NT2/D1 (cell line): Measurements from ENCODE around the gene TIAM1.
"Not testable (repeated sequence)": the region's sequence is repeated elsewhere in the genome, so short reads cannot be mapped to it uniquely, and the experiment has no call there.

Experiments used
- DNase-seq: peaks from one replicate; pipeline ENCODE4 v3.0.0-alpha.2; 2011; ENCODE audit warnings: low read depth, low spot score
- H3K27me3 ChIP-seq: 2 replicates; pipeline ENCODE4 v1.6.0; 2011; ENCODE audit warnings: mild to moderate bottlenecking; ENCODE audit not compliant: insufficient read length, insufficient read depth
- H3K36me3 ChIP-seq: 2 replicates; pipeline ENCODE4 v1.6.1; 2011; ENCODE audit warnings: mild to moderate bottlenecking, low read length, mixed read lengths; ENCODE audit not compliant: insufficient read depth, insufficient read length
- H3K4me1 ChIP-seq: 2 replicates; pipeline ENCODE4 v1.5.1; 2011; ENCODE audit not compliant: insufficient read depth, insufficient read length
- H3K4me3 ChIP-seq: 2 replicates; pipeline ENCODE4 v1.5.1; 2011; ENCODE audit warnings: low read depth; ENCODE audit not compliant: insufficient read length
- H3K9ac ChIP-seq: 2 replicates; pipeline ENCODE4 v1.6.0; 2011; ENCODE audit warnings: low read depth; ENCODE audit not compliant: insufficient read length
- H3K9me3 ChIP-seq: 2 replicates; pipeline ENCODE4 v1.5.1; 2011; ENCODE audit warnings: mild to moderate bottlenecking, low read length; ENCODE audit not compliant: insufficient read depth
- SUZ12 ChIP-seq: IDR thresholded peaks from 2 replicates; pipeline ENCODE4 v1.6.1; 2011; ENCODE audit not compliant: insufficient read length, insufficient read depth; ENCODE audit errors: extremely low read depth
- YY1 ChIP-seq: IDR thresholded peaks from 2 replicates; pipeline ENCODE4 v1.6.1; 2011; ENCODE audit not compliant: insufficient read length, insufficient read depth
- ZNF274 ChIP-seq: IDR thresholded peaks from 2 replicates; pipeline ENCODE4 v1.6.1; 2011; ENCODE audit warnings: mild to moderate bottlenecking, low read depth, low read length

The TIAM1 gene

GRCh38 chr21:31235671-31236450 lies 108.2 kb downstream of the TIAM1 start:
- Histone ChIP-seq H3K4me1 (no peaks in the 10 kb centered on the region), H3K27me3 (no peaks in the 10 kb centered on the region), H3K4me3 (no peak overlapping the region), H3K9ac (no peak overlapping the region), H3K36me3 (peaks cover 23% of the 10 kb centered on the region), H3K9me3 (peaks cover 12% of the 10 kb centered on the region)
- no peak for DNase-seq
- TF ChIP-seq SUZ12 (no peak), ZNF274 (no peak), YY1 (no peak)

- no peaks in the 10 kb centered on the region for H3K4me1 ChIP-seq
- H3K9me3 ChIP-seq, result peaks cover 3% of the 10 kb centered on the region
- no peaks in the 10 kb centered on the region for H3K27me3 ChIP-seq
- TF ChIP-seq YY1 (no peak), ZNF274 (no peak), SUZ12 (no peak)
- H3K36me3 ChIP-seq, result peaks cover 18% of the 10 kb centered on the region
- H3K4me3 ChIP-seq, result no peak overlapping the region
- H3K9ac ChIP-seq, result no peak overlapping the region
- DNase-seq, result no peak
Observed at GRCh38 chr21:31234936-31235335, 109.1 kb downstream of the TIAM1 start.

GRCh38 chr21:31233711-31234110 lies 110.3 kb downstream of the TIAM1 start:
- TF ChIP-seq ZNF274 (no peak), SUZ12 (no peak), YY1 (no peak)
- no peak overlapping the region for H3K4me3 ChIP-seq
- H3K27me3 ChIP-seq, result no peaks in the 10 kb centered on the region
- H3K36me3 ChIP-seq, result peaks cover 18% of the 10 kb centered on the region
- H3K4me1 ChIP-seq, result no peaks in the 10 kb centered on the region
- no peak for DNase-seq
- no peaks in the 10 kb centered on the region for H3K9me3 ChIP-seq
- no peak overlapping the region for H3K9ac ChIP-seq

- peaks cover 18% of the 10 kb centered on the region for H3K36me3 ChIP-seq
- no peak for TF ChIP-seq SUZ12
- TF ChIP-seq YY1, result no peak
- no peak for TF ChIP-seq ZNF274
- DNase-seq, result no peak
Observed at GRCh38 chr21:31232344-31232743, 111.7 kb downstream of the TIAM1 start.

GRCh38 chr21:31230937-31231336 lies 113.1 kb downstream of the TIAM1 start:
- no peaks in the 10 kb centered on the region for H3K4me1 ChIP-seq
- peaks cover 14% of the 10 kb centered on the region for H3K36me3 ChIP-seq

More at GRCh38 chr21:31232344-31232743, 111.7 kb downstream of the TIAM1 start:
- Histone ChIP-seq H3K4me3 (no peak overlapping the region), H3K27me3 (no peaks in the 10 kb centered on the region), H3K9ac (no peak overlapping the region), H3K9me3 (no peaks in the 10 kb centered on the region), H3K4me1 (no peaks in the 10 kb centered on the region)

GRCh38 chr21:31228723-31229122 lies 115.3 kb downstream of the TIAM1 start:
- not testable (repeated sequence) for H3K4me3 ChIP-seq, H3K9ac ChIP-seq, DNase-seq, H3K4me1 ChIP-seq, H3K27me3 ChIP-seq, H3K9me3 ChIP-seq
- peaks cover 31% of the 10 kb centered on the region for H3K36me3 ChIP-seq

More at GRCh38 chr21:31230937-31231336, 113.1 kb downstream of the TIAM1 start:
- Histone ChIP-seq H3K9ac (no peak overlapping the region), H3K27me3 (no peaks in the 10 kb centered on the region), H3K4me3 (no peak overlapping the region), H3K9me3 (no peaks in the 10 kb centered on the region)
- no peak for DNase-seq
- TF ChIP-seq ZNF274 (no peak), YY1 (no peak), SUZ12 (no peak)

- H3K27me3 ChIP-seq, result no peaks in the 10 kb centered on the region
- H3K4me3 ChIP-seq, result no peak overlapping the region
- H3K36me3 ChIP-seq, result peaks cover 33% of the 10 kb centered on the region
- H3K9me3 ChIP-seq, result no peaks in the 10 kb centered on the region
- TF ChIP-seq ZNF274, result no peak
- no peaks in the 10 kb centered on the region for H3K4me1 ChIP-seq
- no peak for DNase-seq
- no peak overlapping the region for H3K9ac ChIP-seq
Observed at GRCh38 chr21:31225713-31226112, 118.3 kb downstream of the TIAM1 start.

- no peak overlapping the region for H3K9ac ChIP-seq
- H3K9me3 ChIP-seq, result no peaks in the 10 kb centered on the region
- H3K27me3 ChIP-seq, result no peaks in the 10 kb centered on the region
- no peaks in the 10 kb centered on the region for H3K4me1 ChIP-seq
- TF ChIP-seq ZNF274 (no peak), YY1 (no peak), SUZ12 (no peak)
- no peak for DNase-seq
- peaks cover 38% of the 10 kb centered on the region for H3K36me3 ChIP-seq
- H3K4me3 ChIP-seq, result no peak overlapping the region
Observed at GRCh38 chr21:31222142-31222541, 121.9 kb downstream of the TIAM1 start.
